ENCODE data around the gene SKI. TPM values are rescaled to one million over a fixed set of nuclear protein-coding genes. Genes with fewer than 3 reads are reported as not detected.
A peak's percentile ranks its signal among the peaks of the same experiment; 100 is the strongest.

Gene SKI
- total RNA-seq, 1 donor from 2014 or later: 53.8 TPM

GRCh38 chr1:2226525-2227345, 1.4 kb upstream of the SKI start:
- H3K27ac ChIP-seq: peak overlapping the region; percentile 98
- H3K27me3 ChIP-seq: no peaks in the 10 kb centered on the region
- intact Hi-C loops (cut with DNase I): no loop called here
- no peaks in the 10 kb centered on the region for H3K9me3 ChIP-seq
- DNase-seq (ENCODE audit: extremely low spot score in 2 of 2): peak in 1 of 2 donors; percentile 91
- TF ChIP-seq, protein P1, sequence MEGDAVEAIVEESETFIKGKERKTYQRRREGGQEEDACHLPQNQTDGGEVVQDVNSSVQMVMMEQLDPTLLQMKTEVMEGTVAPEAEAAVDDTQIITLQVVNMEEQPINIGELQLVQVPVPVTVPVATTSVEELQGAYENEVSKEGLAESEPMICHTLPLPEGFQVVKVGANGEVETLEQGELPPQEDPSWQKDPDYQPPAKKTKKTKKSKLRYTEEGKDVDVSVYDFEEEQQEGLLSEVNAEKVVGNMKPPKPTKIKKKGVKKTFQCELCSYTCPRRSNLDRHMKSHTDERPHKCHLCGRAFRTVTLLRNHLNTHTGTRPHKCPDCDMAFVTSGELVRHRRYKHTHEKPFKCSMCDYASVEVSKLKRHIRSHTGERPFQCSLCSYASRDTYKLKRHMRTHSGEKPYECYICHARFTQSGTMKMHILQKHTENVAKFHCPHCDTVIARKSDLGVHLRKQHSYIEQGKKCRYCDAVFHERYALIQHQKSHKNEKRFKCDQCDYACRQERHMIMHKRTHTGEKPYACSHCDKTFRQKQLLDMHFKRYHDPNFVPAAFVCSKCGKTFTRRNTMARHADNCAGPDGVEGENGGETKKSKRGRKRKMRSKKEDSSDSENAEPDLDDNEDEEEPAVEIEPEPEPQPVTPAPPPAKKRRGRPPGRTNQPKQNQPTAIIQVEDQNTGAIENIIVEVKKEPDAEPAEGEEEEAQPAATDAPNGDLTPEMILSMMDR (IDR thresholded peaks at IDR 0.05): no peak
- TF ChIP-seq POLR2AphosphoS5 (IDR thresholded peaks at IDR 0.05; ENCODE audit: insufficient read depth in 1 of 2, low read depth in 1 of 2) (no peak), POLR2A (IDR thresholded peaks at IDR 0.05) (no peak)
- peaks cover 32% of the 10 kb centered on the region for H3K4me1 ChIP-seq
- H3K36me3 ChIP-seq: no peaks in the 10 kb centered on the region
- H3K4me3 ChIP-seq: peak overlapping the region; percentile 73 to 95

- H3K4me3 ChIP-seq: peak overlapping the region; percentile 73 to 95
- intact Hi-C loops (cut with DNase I): loop anchor here (1.0 to 2.0 kb wide), 2 partner anchors 15 to 91 kb away; no protein-coding TSS in a partner anchor
- H3K27me3 ChIP-seq: no peaks in the 10 kb centered on the region
- H3K27ac ChIP-seq: peak overlapping the region; percentile 98
- H3K36me3 ChIP-seq: no peaks in the 10 kb centered on the region
- TF ChIP-seq, protein P1 (IDR thresholded peaks at IDR 0.05): no peak
- TF ChIP-seq POLR2A (IDR thresholded peaks at IDR 0.05) (peak in 1 of 2 donors; percentile 88), POLR2AphosphoS5 (IDR thresholded peaks at IDR 0.05; ENCODE audit: insufficient read depth in 1 of 2, low read depth in 1 of 2) (peak in 1 of 2 donors; percentile 62)
- peak in 1 of 2 donors; percentile 94 for DNase-seq (ENCODE audit: extremely low spot score in 2 of 2)
- H3K4me1 ChIP-seq: peaks cover 40% of the 10 kb centered on the region
- no peaks in the 10 kb centered on the region for H3K9me3 ChIP-seq
These were observed 568 bp upstream of the SKI start for GRCh38 chr1:2227346-2228156.

- H3K27ac ChIP-seq: peak overlapping the region; percentile 96
- H3K27me3 ChIP-seq: no peaks in the 10 kb centered on the region
- H3K4me3 ChIP-seq: peak overlapping the region; percentile 60 to 63
- H3K9me3 ChIP-seq: no peaks in the 10 kb centered on the region
- DNase-seq (ENCODE audit: extremely low spot score in 2 of 2): no peak
- no peaks in the 10 kb centered on the region for H3K36me3 ChIP-seq
- TF ChIP-seq POLR2AphosphoS5 (IDR thresholded peaks at IDR 0.05; ENCODE audit: insufficient read depth in 1 of 2, low read depth in 1 of 2) (no peak), POLR2A (IDR thresholded peaks at IDR 0.05) (no peak)
- TF ChIP-seq, protein P1 (IDR thresholded peaks at IDR 0.05): no peak
- peaks cover 51% of the 10 kb centered on the region for H3K4me1 ChIP-seq
- intact Hi-C loops (cut with DNase I): loop anchor here (1.0 to 2.0 kb wide), 2 partner anchors 16 to 90 kb away; no protein-coding TSS in a partner anchor
These were observed 546 bp downstream of the SKI start for GRCh38 chr1:2228694-2229036.

DNA sequence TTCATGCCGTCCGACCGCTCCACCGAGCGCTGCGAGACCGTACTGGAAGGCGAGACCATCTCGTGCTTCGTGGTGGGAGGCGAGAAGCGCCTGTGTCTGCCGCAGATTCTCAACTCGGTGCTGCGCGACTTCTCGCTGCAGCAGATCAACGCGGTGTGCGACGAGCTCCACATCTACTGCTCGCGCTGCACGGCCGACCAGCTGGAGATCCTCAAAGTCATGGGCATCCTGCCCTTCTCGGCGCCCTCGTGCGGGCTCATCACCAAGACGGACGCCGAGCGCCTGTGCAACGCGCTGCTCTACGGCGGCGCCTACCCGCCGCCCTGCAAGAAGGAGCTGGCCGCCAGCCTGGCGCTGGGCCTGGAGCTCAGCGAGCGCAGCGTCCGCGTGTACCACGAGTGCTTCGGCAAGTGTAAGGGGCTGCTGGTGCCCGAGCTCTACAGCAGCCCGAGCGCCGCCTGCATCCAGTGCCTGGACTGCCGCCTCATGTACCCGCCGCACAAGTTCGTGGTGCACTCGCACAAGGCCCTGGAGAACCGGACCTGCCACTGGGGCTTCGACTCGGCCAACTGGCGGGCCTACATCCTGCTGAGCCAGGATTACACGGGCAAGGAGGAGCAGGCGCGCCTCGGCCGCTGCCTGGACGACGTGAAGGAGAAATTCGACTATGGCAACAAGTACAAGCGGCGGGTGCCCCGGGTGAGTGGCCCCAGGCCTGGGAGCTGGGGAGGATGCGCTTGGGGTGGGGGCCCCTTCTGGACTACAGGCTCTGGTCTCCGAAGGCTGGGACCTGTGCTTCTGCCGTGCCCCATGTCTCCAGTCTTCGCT, 1.1 kb downstream of the SKI start:
- Histone ChIP-seq H3K4me1 (peaks cover 57% of the 10 kb centered on the region), H3K27me3 (no peaks in the 10 kb centered on the region), H3K27ac (peak overlapping the region; percentile 96), H3K9me3 (no peaks in the 10 kb centered on the region), H3K4me3 (peak overlapping the region; percentile 60 to 63), H3K36me3 (no peaks in the 10 kb centered on the region)
- DNase-seq (ENCODE audit: extremely low spot score in 2 of 2): peak in 1 of 2 donors; percentile 90
- intact Hi-C loops (cut with DNase I): loop anchor here (2.0 kb wide), 1 partner anchor 16 kb away; no protein-coding TSS in a partner anchor
- TF ChIP-seq POLR2AphosphoS5 (IDR thresholded peaks at IDR 0.05; ENCODE audit: insufficient read depth in 1 of 2, low read depth in 1 of 2) (peak in 1 of 2 donors; percentile 80), POLR2A (IDR thresholded peaks at IDR 0.05) (no peak)
- TF ChIP-seq, protein P1 (IDR thresholded peaks at IDR 0.05): no peak
